AG10803 (cell line): Measurements from ENCODE around the gene RUFY3.
"Not testable (repeated sequence)": the region's sequence is repeated elsewhere in the genome, so short reads cannot be mapped to it uniquely, and the experiment has no call there.

ENCODE experiments used
- DNase-seq: peaks from one replicate; pipeline ENCODE4 v3.0.0; 2010; ENCODE audit warnings: low read depth
- H3K4me3 ChIP-seq: 2 replicates; pipeline ENCODE4 v1.5.1; 2011; ENCODE audit warnings: mild to moderate bottlenecking, low read length, control low read depth
- TF ChIP-seq, protein P1 (sequence below): conservative IDR thresholded peaks from 2 replicates; pipeline ENCODE4 v1.5.1; 2011; ENCODE audit warnings: mild to moderate bottlenecking, low read length, control low read depth, inconsistent platforms

RUFY3 gene

DNA sequence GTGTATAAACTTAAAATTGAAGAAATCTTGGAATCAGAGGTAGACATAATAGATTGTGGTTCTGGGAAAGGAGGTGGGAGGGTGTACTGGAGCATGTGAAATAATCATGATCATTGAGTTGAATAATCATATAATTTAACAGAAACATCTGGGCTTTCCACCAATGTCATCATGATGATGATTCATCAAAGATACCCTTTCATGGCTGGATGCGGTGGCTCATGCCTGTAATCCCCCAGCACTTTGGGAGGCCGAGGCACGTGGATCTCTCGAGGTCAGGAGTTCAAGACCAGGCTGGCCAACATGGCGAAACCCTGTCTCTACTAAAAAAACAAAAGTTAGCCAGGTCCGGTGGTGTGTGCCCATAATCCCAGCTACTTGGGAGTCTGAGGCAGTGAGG is 6.7 kb upstream of the RUFY3 start:
- no peak overlapping the region for H3K4me3 ChIP-seq
- TF ChIP-seq, protein P1, sequence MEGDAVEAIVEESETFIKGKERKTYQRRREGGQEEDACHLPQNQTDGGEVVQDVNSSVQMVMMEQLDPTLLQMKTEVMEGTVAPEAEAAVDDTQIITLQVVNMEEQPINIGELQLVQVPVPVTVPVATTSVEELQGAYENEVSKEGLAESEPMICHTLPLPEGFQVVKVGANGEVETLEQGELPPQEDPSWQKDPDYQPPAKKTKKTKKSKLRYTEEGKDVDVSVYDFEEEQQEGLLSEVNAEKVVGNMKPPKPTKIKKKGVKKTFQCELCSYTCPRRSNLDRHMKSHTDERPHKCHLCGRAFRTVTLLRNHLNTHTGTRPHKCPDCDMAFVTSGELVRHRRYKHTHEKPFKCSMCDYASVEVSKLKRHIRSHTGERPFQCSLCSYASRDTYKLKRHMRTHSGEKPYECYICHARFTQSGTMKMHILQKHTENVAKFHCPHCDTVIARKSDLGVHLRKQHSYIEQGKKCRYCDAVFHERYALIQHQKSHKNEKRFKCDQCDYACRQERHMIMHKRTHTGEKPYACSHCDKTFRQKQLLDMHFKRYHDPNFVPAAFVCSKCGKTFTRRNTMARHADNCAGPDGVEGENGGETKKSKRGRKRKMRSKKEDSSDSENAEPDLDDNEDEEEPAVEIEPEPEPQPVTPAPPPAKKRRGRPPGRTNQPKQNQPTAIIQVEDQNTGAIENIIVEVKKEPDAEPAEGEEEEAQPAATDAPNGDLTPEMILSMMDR: no peak
- DNase-seq: peak; percentile 37

DNA sequence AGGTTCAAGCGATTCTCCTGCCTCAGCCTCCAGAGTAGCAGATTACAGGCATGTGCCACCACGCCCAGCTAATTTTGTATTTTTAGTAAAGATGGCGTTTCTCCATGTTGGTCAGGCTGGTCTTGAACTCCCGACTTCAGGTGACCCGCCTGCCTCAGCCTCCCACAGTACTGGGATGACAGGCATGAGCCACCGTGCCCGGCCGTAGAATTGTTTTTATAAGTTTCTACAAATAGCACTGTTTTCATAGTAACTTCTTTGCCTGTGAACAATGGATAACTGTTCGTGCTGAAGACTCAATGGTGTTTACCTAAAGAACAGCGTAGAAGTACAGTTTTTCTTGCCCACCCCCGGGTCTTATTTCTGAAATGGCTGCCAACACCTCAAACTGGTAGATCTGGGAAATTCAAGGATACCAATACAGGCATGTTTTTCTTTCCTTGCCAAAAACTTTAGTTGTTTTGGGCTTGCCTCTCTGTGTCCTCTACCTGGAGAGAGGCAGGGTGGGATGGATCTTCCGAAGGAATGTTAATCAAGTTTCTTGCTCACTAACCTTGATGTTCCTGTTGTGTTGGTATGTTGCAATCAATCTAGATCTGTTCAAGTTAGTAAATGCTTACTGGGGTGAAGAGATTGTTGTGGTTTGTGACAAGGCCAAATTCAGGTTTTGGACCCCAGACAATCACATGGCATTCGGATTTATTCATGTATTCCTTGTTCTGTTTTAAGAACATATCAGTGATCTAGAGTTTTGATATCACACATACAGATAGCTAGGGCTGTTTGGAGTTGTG is 2.8 kb upstream of the RUFY3 start:
- TF ChIP-seq, protein P1: no peak
- H3K4me3 ChIP-seq: no peak overlapping the region
- DNase-seq: no peak

- peak overlapping the region; percentile 73 for H3K4me3 ChIP-seq
- DNase-seq: peak; percentile 76
- TF ChIP-seq, protein P1: no peak
Measured at GRCh38 chr4:70722199-70722791, 531 bp downstream of the RUFY3 start.

GRCh38 chr4:70724463-70724862 is 2.7 kb downstream of the RUFY3 start:
- no peak overlapping the region for H3K4me3 ChIP-seq
- TF ChIP-seq, protein P1: no peak
- no peak for DNase-seq

DNA sequence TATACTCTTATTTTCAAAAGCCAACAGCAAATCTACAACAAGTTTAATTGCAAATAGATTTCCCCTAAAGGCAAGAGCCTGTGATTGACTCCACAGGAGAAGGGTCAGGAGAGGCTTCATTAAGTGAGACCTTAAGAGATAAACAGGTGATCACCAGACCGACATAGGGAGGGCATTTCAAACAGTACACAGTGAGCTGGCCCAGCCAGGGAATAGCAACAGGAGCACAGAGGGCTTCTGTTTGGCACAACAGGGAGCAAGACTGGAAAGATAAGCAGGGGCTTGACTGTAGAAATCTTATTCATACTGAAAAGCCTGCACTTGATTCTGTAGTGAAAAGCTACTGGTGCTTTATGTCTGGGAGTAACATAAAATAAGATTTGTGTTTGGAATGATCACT is 3.9 kb downstream of the RUFY3 start:
- H3K4me3 ChIP-seq: no peak overlapping the region
- DNase-seq: no peak
- TF ChIP-seq, protein P1: no peak

DNA sequence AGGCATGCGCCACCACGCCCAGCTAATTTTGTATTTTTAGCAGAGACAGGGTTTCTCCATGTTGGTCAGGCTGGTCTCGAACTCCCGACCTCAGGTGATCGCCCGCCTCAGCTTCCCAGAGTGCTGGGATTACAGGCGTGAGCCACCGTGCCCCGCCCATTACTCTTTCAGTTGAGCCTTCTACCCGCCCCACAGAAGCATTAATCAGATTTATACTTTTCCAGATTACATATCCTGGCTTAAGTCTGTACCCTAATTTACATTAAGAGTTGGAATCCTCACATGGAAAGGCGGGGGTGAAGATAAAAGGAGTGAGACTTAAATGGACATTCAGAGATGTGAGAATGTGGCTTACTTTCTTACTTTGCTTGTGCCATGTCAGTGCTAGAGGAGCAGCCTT is 4.8 kb downstream of the RUFY3 start:
- not testable (repeated sequence) for DNase-seq, H3K4me3 ChIP-seq

GRCh38 chr4:70728091-70728490 is 6.3 kb downstream of the RUFY3 start:
- no peak for DNase-seq
- TF ChIP-seq, protein P1: no peak
- H3K4me3 ChIP-seq: no peak overlapping the region

GRCh38 chr4:70732878-70733277 is 11.1 kb downstream of the RUFY3 start:
- not testable (repeated sequence) for DNase-seq

More at GRCh38 chr4:70732878-70733277, 11.1 kb downstream of the RUFY3 start:
- H3K4me3 ChIP-seq: not testable (repeated sequence)
